Activated naive CD8-positive, alpha-beta T cell treated with anti-CD3 and anti-CD28 coated beads for 36 hours (primary cell): ENCODE measurements around the gene TKTL1. TPM values are rescaled to one million over a fixed set of nuclear protein-coding genes. Genes with fewer than 3 reads are reported as not detected.

ENCODE experiments used
- DNase-seq: peaks from one replicate; pipeline ENCODE4 v3.0.0; 2021
- H3K27ac Mint-ChIP-seq: one replicate; pipeline ENCODE4 v1.8.0; 2022; ENCODE audit warnings: mild to moderate bottlenecking, moderate library complexity, mixed read lengths
- H3K27me3 Mint-ChIP-seq: one replicate; pipeline ENCODE4 v1.8.0; 2022; ENCODE audit warnings: mild to moderate bottlenecking, mixed read lengths
- H3K36me3 Mint-ChIP-seq: one replicate; pipeline ENCODE4 v1.8.0; 2021; ENCODE audit warnings: mild to moderate bottlenecking, mixed read lengths
- H3K4me1 Mint-ChIP-seq: one replicate; pipeline ENCODE4 v1.8.0; 2021; ENCODE audit warnings: mixed read lengths
- H3K4me3 Mint-ChIP-seq: one replicate; pipeline ENCODE4 v1.8.0; 2022; ENCODE audit warnings: mild to moderate bottlenecking, moderate library complexity, mixed read lengths
- H3K9me3 Mint-ChIP-seq: one replicate; pipeline ENCODE4 v1.8.0; 2022; ENCODE audit warnings: mixed read lengths
- total RNA-seq, 2 experiments: library from RNA; stranded (reverse); gene quantifications; one replicate each; pipeline ENCODE4 v1.2.3, GENCODE V29; 2021

The TKTL1 gene
- total RNA-seq, 2 experiments from 2014 or later, result 0.72 to 1.1 TPM

DNA sequence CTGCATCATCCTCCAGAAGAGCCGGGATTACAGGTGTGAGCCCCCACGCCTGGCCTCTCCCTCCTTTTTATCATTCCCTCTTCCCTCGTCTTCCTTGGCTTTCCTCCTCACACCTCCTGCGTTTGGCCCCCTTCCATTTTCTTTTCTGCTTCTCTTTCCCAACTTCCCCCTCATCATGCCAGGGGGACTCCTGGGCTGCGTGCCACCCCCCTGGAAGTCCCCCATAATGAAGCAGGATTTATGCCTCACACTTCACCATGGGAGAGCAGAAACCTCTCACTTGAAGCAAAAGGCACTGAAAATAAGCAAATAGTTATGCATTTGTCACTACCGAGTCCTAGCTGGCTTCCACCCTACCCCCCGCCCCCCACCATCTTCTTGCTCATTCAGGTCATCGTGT lies 7.9 kb downstream of the TKTL1 start:
- H3K36me3 Mint-ChIP-seq, result peaks cover 1% of the 10 kb centered on the region
- no peak overlapping the region for H3K4me3 Mint-ChIP-seq
- DNase-seq, result no peak
- peaks cover 11% of the 10 kb centered on the region for H3K4me1 Mint-ChIP-seq
- H3K27me3 Mint-ChIP-seq, result no peaks in the 10 kb centered on the region
- no peaks in the 10 kb centered on the region for H3K9me3 Mint-ChIP-seq
- no peak overlapping the region for H3K27ac Mint-ChIP-seq

GRCh38 chrX:154304846-154305245 lies 9.3 kb downstream of the TKTL1 start:
- Mint-ChIP-seq H3K9me3 (no peaks in the 10 kb centered on the region), H3K4me1 (peaks cover 16% of the 10 kb centered on the region), H3K27ac (no peak overlapping the region), H3K36me3 (peaks cover 1% of the 10 kb centered on the region), H3K27me3 (no peaks in the 10 kb centered on the region), H3K4me3 (no peak overlapping the region)
- no peak for DNase-seq

- Mint-ChIP-seq H3K27me3 (no peaks in the 10 kb centered on the region), H3K9me3 (no peaks in the 10 kb centered on the region), H3K36me3 (peaks cover 1% of the 10 kb centered on the region), H3K4me3 (no peak overlapping the region), H3K4me1 (peaks cover 18% of the 10 kb centered on the region), H3K27ac (no peak overlapping the region)
- DNase-seq, result no peak
These were observed 10.1 kb downstream of the TKTL1 start for GRCh38 chrX:154305541-154306205.

DNA sequence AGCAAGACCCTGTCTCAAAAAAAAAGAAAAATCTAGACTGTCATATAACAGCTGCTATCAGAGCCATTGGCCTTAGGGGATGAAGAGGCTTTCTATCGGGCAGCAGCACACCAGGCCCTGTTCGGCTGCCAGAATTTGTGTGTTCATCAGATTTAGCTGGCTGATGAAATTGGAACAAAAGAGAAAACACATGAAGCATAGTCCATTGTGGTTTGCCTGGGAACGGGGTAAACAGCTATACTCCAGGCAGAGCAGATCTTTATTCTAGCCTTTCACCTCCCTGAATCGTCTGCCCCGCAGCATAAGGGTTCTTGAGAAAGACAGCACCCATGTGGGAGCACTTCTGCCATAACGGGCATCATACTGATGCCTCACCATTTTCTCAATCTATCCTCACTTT lies 11.6 kb downstream of the TKTL1 start:
- no peaks in the 10 kb centered on the region for H3K9me3 Mint-ChIP-seq
- peaks cover 1% of the 10 kb centered on the region for H3K36me3 Mint-ChIP-seq
- H3K4me1 Mint-ChIP-seq, result peaks cover 31% of the 10 kb centered on the region
- H3K27me3 Mint-ChIP-seq, result no peaks in the 10 kb centered on the region
- no peak for DNase-seq
- H3K4me3 Mint-ChIP-seq, result no peak overlapping the region
- no peak overlapping the region for H3K27ac Mint-ChIP-seq

GRCh38 chrX:154308108-154308946 lies 12.7 kb downstream of the TKTL1 start:
- Mint-ChIP-seq H3K27ac (peak overlapping the region; percentile 69), H3K27me3 (no peaks in the 10 kb centered on the region), H3K36me3 (peaks cover 1% of the 10 kb centered on the region), H3K4me1 (peaks cover 42% of the 10 kb centered on the region), H3K9me3 (no peaks in the 10 kb centered on the region), H3K4me3 (no peak overlapping the region)
- DNase-seq, result peak; percentile 71

GRCh38 chrX:154309041-154309775 lies 13.6 kb downstream of the TKTL1 start:
- H3K4me1 Mint-ChIP-seq, result peaks cover 45% of the 10 kb centered on the region
- no peak for DNase-seq

DNA sequence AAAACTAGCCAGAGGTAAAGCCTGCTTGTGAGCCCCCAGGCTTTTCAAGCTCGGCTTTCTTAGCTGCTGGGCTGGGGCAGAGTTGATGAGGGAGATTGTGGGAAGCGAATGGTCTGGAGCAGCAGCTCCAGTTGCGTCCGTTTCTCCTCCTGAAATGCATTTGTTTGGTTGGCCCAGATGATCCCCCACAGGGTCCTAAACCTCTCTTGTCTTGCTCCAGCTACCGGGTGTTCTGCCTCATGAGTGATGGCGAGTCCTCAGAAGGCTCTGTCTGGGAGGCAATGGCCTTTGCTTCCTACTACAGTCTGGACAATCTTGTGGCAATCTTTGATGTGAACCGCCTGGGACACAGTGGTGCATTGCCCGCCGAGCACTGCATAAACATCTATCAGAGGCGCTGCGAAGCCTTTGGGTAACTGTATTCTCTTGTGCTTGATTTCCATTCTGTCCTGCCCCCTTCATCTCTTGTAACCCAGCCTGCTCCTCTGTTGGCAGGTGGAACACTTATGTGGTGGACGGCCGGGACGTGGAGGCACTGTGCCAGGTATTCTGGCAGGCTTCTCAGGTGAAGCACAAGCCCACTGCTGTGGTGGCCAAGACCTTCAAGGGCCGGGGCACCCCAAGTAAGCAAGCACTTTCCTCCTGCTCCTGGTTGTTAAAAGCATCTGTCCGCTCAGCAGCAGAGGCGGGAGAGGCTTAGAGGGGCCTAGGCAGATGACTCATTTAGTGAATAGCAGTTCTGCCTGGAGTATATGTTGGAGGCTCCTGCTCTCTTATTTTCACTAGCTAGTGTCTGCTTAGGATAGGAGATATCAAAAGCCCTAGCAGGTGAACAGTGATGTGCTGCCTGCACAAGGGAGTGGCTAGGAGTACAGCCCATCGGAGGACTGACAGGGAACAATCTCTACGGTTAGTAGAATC lies 15.3 kb downstream of the TKTL1 start:
- no peaks in the 10 kb centered on the region for H3K9me3 Mint-ChIP-seq

More at GRCh38 chrX:154309041-154309775, 13.6 kb downstream of the TKTL1 start:
- H3K9me3 Mint-ChIP-seq, result no peaks in the 10 kb centered on the region
- no peaks in the 10 kb centered on the region for H3K36me3 Mint-ChIP-seq
- no peak overlapping the region for H3K4me3 Mint-ChIP-seq
- H3K27me3 Mint-ChIP-seq, result no peaks in the 10 kb centered on the region
- H3K27ac Mint-ChIP-seq, result no peak overlapping the region

GRCh38 chrX:154312116-154312515 lies 16.5 kb downstream of the TKTL1 start:
- no peak overlapping the region for H3K4me3 Mint-ChIP-seq
- H3K27me3 Mint-ChIP-seq, result no peaks in the 10 kb centered on the region
- DNase-seq, result no peak
- H3K27ac Mint-ChIP-seq, result no peak overlapping the region
- no peaks in the 10 kb centered on the region for H3K9me3 Mint-ChIP-seq
- H3K4me1 Mint-ChIP-seq, result peaks cover 54% of the 10 kb centered on the region
- H3K36me3 Mint-ChIP-seq, result no peaks in the 10 kb centered on the region

More for the DNA sequence above, 15.3 kb downstream of the TKTL1 start:
- Mint-ChIP-seq H3K27me3 (no peaks in the 10 kb centered on the region), H3K4me1 (peaks cover 52% of the 10 kb centered on the region), H3K36me3 (no peaks in the 10 kb centered on the region), H3K4me3 (no peak overlapping the region), H3K27ac (no peak overlapping the region)
- DNase-seq, result no peak

GRCh38 chrX:154313147-154313546 lies 17.6 kb downstream of the TKTL1 start:
- no peaks in the 10 kb centered on the region for H3K27me3 Mint-ChIP-seq
- no peaks in the 10 kb centered on the region for H3K9me3 Mint-ChIP-seq
- H3K36me3 Mint-ChIP-seq, result no peaks in the 10 kb centered on the region
- peaks cover 53% of the 10 kb centered on the region for H3K4me1 Mint-ChIP-seq
- DNase-seq, result peak; percentile 40
- peak overlapping the region; percentile 49 for H3K4me3 Mint-ChIP-seq
- peak overlapping the region; percentile 91 for H3K27ac Mint-ChIP-seq

DNA sequence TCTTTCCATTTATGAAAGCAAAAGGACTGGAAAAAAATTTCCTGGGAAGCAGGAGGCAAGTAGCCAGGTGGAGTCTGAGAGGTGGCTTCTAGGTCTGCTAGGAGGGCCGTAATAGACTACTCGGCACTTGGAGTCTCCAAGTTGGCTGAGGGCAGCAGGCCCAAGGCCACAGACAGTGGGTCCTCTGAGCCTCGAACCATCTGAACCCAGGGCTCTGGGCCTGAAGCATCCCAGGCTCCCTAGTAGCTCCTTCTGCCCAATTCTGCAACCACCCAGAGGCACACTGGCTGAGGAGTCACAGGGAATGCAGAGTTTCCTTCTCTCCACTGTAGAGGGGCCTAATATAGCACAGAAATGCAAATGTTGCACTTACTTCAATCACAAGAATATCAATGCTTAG lies 19.8 kb downstream of the TKTL1 start:
- peaks cover 52% of the 10 kb centered on the region for H3K4me1 Mint-ChIP-seq
- H3K4me3 Mint-ChIP-seq, result no peak overlapping the region
- H3K27me3 Mint-ChIP-seq, result no peaks in the 10 kb centered on the region
- no peaks in the 10 kb centered on the region for H3K9me3 Mint-ChIP-seq
- H3K27ac Mint-ChIP-seq, result no peak overlapping the region
- DNase-seq, result no peak
- H3K36me3 Mint-ChIP-seq, result no peaks in the 10 kb centered on the region

- H3K4me1 Mint-ChIP-seq, result peaks cover 48% of the 10 kb centered on the region
- no peak overlapping the region for H3K4me3 Mint-ChIP-seq
- no peaks in the 10 kb centered on the region for H3K36me3 Mint-ChIP-seq
- H3K27me3 Mint-ChIP-seq, result no peaks in the 10 kb centered on the region
- H3K9me3 Mint-ChIP-seq, result no peaks in the 10 kb centered on the region
- H3K27ac Mint-ChIP-seq, result no peak overlapping the region
- DNase-seq, result no peak
These were observed 21.9 kb downstream of the TKTL1 start for GRCh38 chrX:154317391-154317995.

GRCh38 chrX:154320406-154320805 lies 24.8 kb downstream of the TKTL1 start:
- no peak overlapping the region for H3K4me3 Mint-ChIP-seq
- H3K4me1 Mint-ChIP-seq, result peaks cover 30% of the 10 kb centered on the region
- no peak for DNase-seq
- H3K9me3 Mint-ChIP-seq, result no peaks in the 10 kb centered on the region
- peak overlapping the region; percentile 62 for H3K27ac Mint-ChIP-seq
- no peaks in the 10 kb centered on the region for H3K36me3 Mint-ChIP-seq
- no peaks in the 10 kb centered on the region for H3K27me3 Mint-ChIP-seq

DNA sequence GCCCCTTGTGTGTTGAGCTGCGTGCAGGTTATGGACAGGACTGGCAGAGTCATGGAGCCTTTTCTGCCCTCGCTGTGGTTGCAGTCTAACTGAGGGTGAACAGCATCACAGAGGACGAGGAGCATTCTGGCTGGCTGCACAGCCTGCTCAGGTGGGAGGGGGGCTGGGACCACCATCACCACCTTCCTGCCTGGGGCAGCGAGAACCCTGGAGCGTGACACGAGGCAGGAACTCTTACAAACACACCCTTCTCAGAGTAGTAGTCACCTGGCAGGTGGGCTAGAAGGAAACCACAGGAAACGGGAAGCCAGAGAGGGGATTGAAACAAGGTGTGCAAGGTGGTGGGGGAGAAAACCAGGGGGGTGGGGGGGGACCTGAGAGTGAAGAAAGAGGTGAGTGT lies 25.6 kb downstream of the TKTL1 start:
- Mint-ChIP-seq H3K27me3 (no peaks in the 10 kb centered on the region), H3K36me3 (no peaks in the 10 kb centered on the region), H3K9me3 (no peaks in the 10 kb centered on the region), H3K4me1 (peaks cover 36% of the 10 kb centered on the region), H3K27ac (peak overlapping the region; percentile 12), H3K4me3 (peak overlapping the region; percentile 46)
- DNase-seq, result no peak

- no peaks in the 10 kb centered on the region for H3K27me3 Mint-ChIP-seq
- peaks cover 40% of the 10 kb centered on the region for H3K4me1 Mint-ChIP-seq
- no peaks in the 10 kb centered on the region for H3K36me3 Mint-ChIP-seq
- no peaks in the 10 kb centered on the region for H3K9me3 Mint-ChIP-seq
- peak overlapping the region; percentile 46 for H3K4me3 Mint-ChIP-seq
- peak overlapping the region; percentile 56 for H3K27ac Mint-ChIP-seq
- no peak for DNase-seq
These were observed 26.0 kb downstream of the TKTL1 start for GRCh38 chrX:154321594-154321993.
